ENCODE data around the gene LYRM7. TPM values are rescaled to one million over a fixed set of nuclear protein-coding genes. Genes with fewer than 3 reads are reported as not detected.

Gene LYRM7
- total RNA-seq, 2 donors from 2014 or later: 8.8 to 9.0 TPM

DNA sequence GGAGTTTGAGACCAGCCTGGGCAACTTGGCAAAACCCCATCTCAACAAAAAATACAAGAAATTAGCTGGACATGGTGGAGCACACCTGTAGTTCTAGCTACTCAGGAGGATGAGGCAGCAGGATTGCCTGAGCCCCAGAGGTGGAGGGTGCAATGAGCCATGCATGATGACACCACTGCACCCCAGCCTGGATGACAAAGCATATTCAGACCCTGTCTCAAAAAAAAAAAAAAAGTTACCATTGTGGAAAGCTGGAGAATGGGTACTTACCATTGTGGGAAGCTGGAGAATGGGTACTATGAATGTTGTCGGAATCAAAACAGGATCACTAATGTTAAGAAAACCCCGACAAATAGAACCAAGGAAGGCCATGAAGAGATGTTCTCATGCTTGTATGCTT, 31.4 kb upstream of the LYRM7 start:
- H3K27ac ChIP-seq (ENCODE audit: low read depth, low read length): no peak overlapping the region
- no peaks in the 10 kb centered on the region for H3K4me1 ChIP-seq (ENCODE audit: control insufficient read depth, insufficient read depth, low read length)
- no peaks in the 10 kb centered on the region for H3K36me3 ChIP-seq (ENCODE audit: control insufficient read depth, insufficient read depth, low read length)
- H3K27me3 ChIP-seq (ENCODE audit: control insufficient read depth, insufficient read depth, low read length, poor library complexity, severe bottlenecking): no peaks in the 10 kb centered on the region
- no peak overlapping the region for H3K4me3 ChIP-seq (ENCODE audit: low read length)
- WGBS, 2 experiments (ENCODE audit: insufficient coverage in 1 of 2, insufficient read length in 1 of 2): 78 to 100% methylated on average over 1 to 2 of the region's 2 CpGs
- Mint-ChIP-seq H3K9me3 (peaks cover 24% of the 10 kb centered on the region), H3K4me1 (no peaks in the 10 kb centered on the region), H3K27ac (no peak overlapping the region), H3K4me3 (no peak overlapping the region), H3K36me3 (ENCODE audit: low read depth) (no peaks in the 10 kb centered on the region), H3K27me3 (ENCODE audit: insufficient read depth) (peaks cover 2% of the 10 kb centered on the region)
- DNase-seq: no peak
- no peak overlapping the region for H3K9ac ChIP-seq (ENCODE audit: extremely low read depth, low read length, poor library complexity, severe bottlenecking)
- TF ChIP-seq, protein P1, sequence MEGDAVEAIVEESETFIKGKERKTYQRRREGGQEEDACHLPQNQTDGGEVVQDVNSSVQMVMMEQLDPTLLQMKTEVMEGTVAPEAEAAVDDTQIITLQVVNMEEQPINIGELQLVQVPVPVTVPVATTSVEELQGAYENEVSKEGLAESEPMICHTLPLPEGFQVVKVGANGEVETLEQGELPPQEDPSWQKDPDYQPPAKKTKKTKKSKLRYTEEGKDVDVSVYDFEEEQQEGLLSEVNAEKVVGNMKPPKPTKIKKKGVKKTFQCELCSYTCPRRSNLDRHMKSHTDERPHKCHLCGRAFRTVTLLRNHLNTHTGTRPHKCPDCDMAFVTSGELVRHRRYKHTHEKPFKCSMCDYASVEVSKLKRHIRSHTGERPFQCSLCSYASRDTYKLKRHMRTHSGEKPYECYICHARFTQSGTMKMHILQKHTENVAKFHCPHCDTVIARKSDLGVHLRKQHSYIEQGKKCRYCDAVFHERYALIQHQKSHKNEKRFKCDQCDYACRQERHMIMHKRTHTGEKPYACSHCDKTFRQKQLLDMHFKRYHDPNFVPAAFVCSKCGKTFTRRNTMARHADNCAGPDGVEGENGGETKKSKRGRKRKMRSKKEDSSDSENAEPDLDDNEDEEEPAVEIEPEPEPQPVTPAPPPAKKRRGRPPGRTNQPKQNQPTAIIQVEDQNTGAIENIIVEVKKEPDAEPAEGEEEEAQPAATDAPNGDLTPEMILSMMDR (conservative IDR thresholded peaks at IDR 0.05): no peak
- H3K9me3 ChIP-seq (ENCODE audit: control insufficient read depth, low read length): peaks cover 8% of the 10 kb centered on the region

DNA sequence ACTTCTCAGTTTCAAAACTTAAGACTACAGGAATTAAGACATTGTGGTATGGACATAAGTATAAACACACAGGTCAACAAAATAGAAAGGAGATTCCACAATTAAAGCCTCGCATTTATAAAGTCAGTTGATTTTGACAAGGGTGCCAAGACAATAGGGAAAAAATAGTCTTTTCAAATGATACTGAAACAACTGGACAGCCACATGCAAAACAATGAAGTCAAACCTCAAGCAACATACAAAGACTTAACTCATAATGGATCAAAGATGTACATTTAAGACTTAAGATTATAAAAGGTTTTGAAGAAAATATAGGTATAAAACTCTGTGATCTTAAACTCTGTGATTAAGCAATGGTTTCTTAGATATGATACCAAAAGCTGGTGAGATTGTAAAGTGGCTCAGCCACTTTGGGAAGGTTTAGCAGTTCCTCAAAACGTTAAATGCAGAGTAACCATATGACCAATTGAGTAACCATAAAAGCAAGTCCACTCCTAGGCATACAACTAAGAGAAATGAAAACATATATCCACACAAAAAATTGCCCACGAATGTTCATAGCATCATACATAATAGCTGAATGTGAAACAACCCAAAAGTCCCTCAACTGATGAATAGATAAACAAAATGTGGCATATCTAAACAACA, 27.6 kb upstream of the LYRM7 start:
- no peaks in the 10 kb centered on the region for H3K36me3 ChIP-seq (ENCODE audit: control insufficient read depth, insufficient read depth, low read length)
- no peaks in the 10 kb centered on the region for H3K36me3 Mint-ChIP-seq (ENCODE audit: low read depth)
- no peaks in the 10 kb centered on the region for H3K27me3 Mint-ChIP-seq (ENCODE audit: insufficient read depth)
- no peak overlapping the region for H3K9ac ChIP-seq (ENCODE audit: extremely low read depth, low read length, poor library complexity, severe bottlenecking)
- H3K4me1 Mint-ChIP-seq: no peaks in the 10 kb centered on the region
- TF ChIP-seq, protein P1 (conservative IDR thresholded peaks at IDR 0.05): no peak
- H3K27ac ChIP-seq (ENCODE audit: low read depth, low read length): no peak overlapping the region
- H3K4me1 ChIP-seq (ENCODE audit: control insufficient read depth, insufficient read depth, low read length): no peaks in the 10 kb centered on the region
- WGBS, 2 experiments (ENCODE audit: insufficient coverage in 1 of 2, insufficient read length in 1 of 2): 78% methylated on average over 3 of the region's 3 CpGs; no CpG with 5 or more reads in 1 of the 2 experiments
- peaks cover 14% of the 10 kb centered on the region for H3K9me3 Mint-ChIP-seq
- DNase-seq: no peak
- H3K4me3 ChIP-seq (ENCODE audit: low read length): no peak overlapping the region
- H3K9me3 ChIP-seq (ENCODE audit: control insufficient read depth, low read length): peaks cover 8% of the 10 kb centered on the region
- H3K27me3 ChIP-seq (ENCODE audit: control insufficient read depth, insufficient read depth, low read length, poor library complexity, severe bottlenecking): no peaks in the 10 kb centered on the region
- H3K4me3 Mint-ChIP-seq: no peak overlapping the region
- no peak overlapping the region for H3K27ac Mint-ChIP-seq

DNA sequence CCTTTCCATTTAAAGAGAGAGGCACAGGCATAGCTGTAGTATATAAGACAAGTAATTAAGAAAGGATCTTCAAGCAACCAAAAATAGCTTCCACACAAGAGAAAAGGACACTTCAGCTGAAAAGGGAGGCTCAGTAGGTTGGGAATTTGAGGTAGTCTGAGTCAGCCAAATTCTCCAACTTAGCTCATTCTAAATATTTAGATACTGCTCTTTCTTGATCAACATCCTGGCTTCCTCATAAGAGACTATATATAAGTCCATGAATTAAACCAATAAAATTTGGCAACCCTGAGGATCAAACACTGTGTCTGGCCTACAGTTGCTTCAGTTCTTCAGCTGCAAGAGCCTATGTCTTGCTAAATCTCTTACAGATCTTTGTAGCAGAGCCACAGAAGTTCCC, 23.5 kb upstream of the LYRM7 start:
- Histone ChIP-seq H3K9ac (ENCODE audit: extremely low read depth, low read length, poor library complexity, severe bottlenecking) (no peak overlapping the region), H3K27ac (ENCODE audit: low read depth, low read length) (no peak overlapping the region), H3K36me3 (ENCODE audit: control insufficient read depth, insufficient read depth, low read length) (no peaks in the 10 kb centered on the region), H3K4me1 (ENCODE audit: control insufficient read depth, insufficient read depth, low read length) (no peaks in the 10 kb centered on the region), H3K9me3 (ENCODE audit: control insufficient read depth, low read length) (no peaks in the 10 kb centered on the region), H3K27me3 (ENCODE audit: control insufficient read depth, insufficient read depth, low read length, poor library complexity, severe bottlenecking) (no peaks in the 10 kb centered on the region), H3K4me3 (ENCODE audit: low read length) (no peak overlapping the region)
- H3K4me3 Mint-ChIP-seq: no peak overlapping the region
- no peak overlapping the region for H3K27ac Mint-ChIP-seq
- no peaks in the 10 kb centered on the region for H3K9me3 Mint-ChIP-seq
- H3K36me3 Mint-ChIP-seq (ENCODE audit: low read depth): no peaks in the 10 kb centered on the region
- no peaks in the 10 kb centered on the region for H3K4me1 Mint-ChIP-seq
- TF ChIP-seq, protein P1 (conservative IDR thresholded peaks at IDR 0.05): no peak
- no peak for DNase-seq
- no peaks in the 10 kb centered on the region for H3K27me3 Mint-ChIP-seq (ENCODE audit: insufficient read depth)
